ENCODE results near the gene INHBA.

Gene INHBA

GRCh38 chr7:41643616-41644015 is 59.3 kb downstream of the INHBA start:
- TF ChIP-seq CTCF (IDR thresholded peaks at IDR 0.05), result no peak

GRCh38 chr7:41641665-41642014 is 61.2 kb downstream of the INHBA start:
- no peak for TF ChIP-seq CTCF (IDR thresholded peaks at IDR 0.05)

- no peak for TF ChIP-seq CTCF (IDR thresholded peaks at IDR 0.05)
These were observed 61.8 kb downstream of the INHBA start for GRCh38 chr7:41641011-41641664.

- no peak for TF ChIP-seq CTCF (IDR thresholded peaks at IDR 0.05)
These were observed 62.4 kb downstream of the INHBA start for GRCh38 chr7:41640487-41640886.

- no peak for TF ChIP-seq CTCF (IDR thresholded peaks at IDR 0.05)
These were observed 65.8 kb downstream of the INHBA start for GRCh38 chr7:41637049-41637448.

Data from LNCAP (cell line).